GM23338 (cell line): ENCODE measurements around the gene IVD. TPM values are rescaled to one million over a fixed set of nuclear protein-coding genes. Genes with fewer than 3 reads are reported as not detected.

Experiments used
- ATAC-seq: fragments of 200-7000 bp; cut with Tn5 transposase; 3 replicates; pipeline ENCODE4 v1.9.1; 2020
- DNase-seq: peaks from one replicate; pipeline ENCODE4 v3.0.0-alpha.2; 2015; ENCODE audit warnings: low spot score
- H2AFZ ChIP-seq: fragments of 200-600 bp; sonication (generic); 2 replicates; pipeline ENCODE4 v1.8.0; 2016; ENCODE audit warnings: antibody characterized with exemption, mild to moderate bottlenecking, moderate library complexity
- H3F3A ChIP-seq: fragments of 200-600 bp; sonication (generic); replicated peaks from 2 replicates; pipeline ENCODE4 v1.8.0; 2017; ENCODE audit warnings: antibody characterized with exemption, mixed run types, low read depth
- H3K27ac ChIP-seq: fragments of 200-600 bp; sonication (generic); 2 replicates; pipeline ENCODE4 v1.6.1; 2016; ENCODE audit warnings: low read depth
- H3K27me3 ChIP-seq: fragments of 200-600 bp; sonication (generic); 2 replicates; pipeline ENCODE4 v1.8.0; 2016; ENCODE audit warnings: mild to moderate bottlenecking, mixed run types, moderate library complexity; ENCODE audit not compliant: insufficient read depth
- H3K36me3 ChIP-seq: fragments of 200-600 bp; sonication (generic); 2 replicates; pipeline ENCODE4 v1.8.0; 2016; ENCODE audit warnings: mild to moderate bottlenecking; ENCODE audit not compliant: insufficient read depth
- H3K4me1 ChIP-seq: fragments of 200-600 bp; sonication (generic); 2 replicates; pipeline ENCODE4 v1.8.0; 2016; ENCODE audit warnings: mild to moderate bottlenecking, moderate library complexity; ENCODE audit not compliant: insufficient read depth
- H3K4me2 ChIP-seq: fragments of 200-600 bp; sonication (generic); 2 replicates; pipeline ENCODE4 v1.7.1; 2017; ENCODE audit warnings: mixed run types
- H3K4me3 ChIP-seq: fragments of 200-600 bp; sonication (generic); 2 replicates; pipeline ENCODE4 v1.6.1; 2016; ENCODE audit warnings: mixed run types
- H3K79me2 ChIP-seq: fragments of 200-600 bp; sonication (generic); replicated peaks from 2 replicates; pipeline ENCODE4 v1.8.0; 2017; ENCODE audit warnings: mild to moderate bottlenecking; ENCODE audit not compliant: insufficient read depth
- H3K9me2 ChIP-seq: fragments of 200-600 bp; sonication (generic); 2 replicates; pipeline ENCODE4 v1.8.0; 2017; ENCODE audit not compliant: insufficient read depth
- H4K20me1 ChIP-seq: fragments of 200-600 bp; sonication (generic); replicated peaks from 2 replicates; pipeline ENCODE4 v1.8.0; 2017; ENCODE audit warnings: mild to moderate bottlenecking; ENCODE audit not compliant: insufficient read depth
- H3K27ac Mint-ChIP-seq: 2 replicates; pipeline ENCODE4 v1.8.0; 2020; ENCODE audit warnings: inconsistent platforms, mild to moderate bottlenecking, moderate library complexity, mixed read lengths
- H3K27me3 Mint-ChIP-seq: 3 replicates; pipeline ENCODE4 v1.8.0; 2022; ENCODE audit warnings: low read depth, mild to moderate bottlenecking, moderate library complexity, mixed read lengths, inconsistent platforms; ENCODE audit not compliant: insufficient read depth, poor library complexity
- H3K36me3 Mint-ChIP-seq: 3 replicates; pipeline ENCODE4 v1.8.0; 2021; ENCODE audit warnings: low read depth, mild to moderate bottlenecking, inconsistent platforms, moderate library complexity, mixed read lengths
- H3K4me1 Mint-ChIP-seq: 3 replicates; pipeline ENCODE4 v1.8.0; 2020; ENCODE audit warnings: mild to moderate bottlenecking, inconsistent platforms, mixed read lengths
- H3K4me3 Mint-ChIP-seq: 3 replicates; pipeline ENCODE4 v1.8.0; 2021; ENCODE audit warnings: moderate library complexity, mild to moderate bottlenecking, inconsistent platforms, mixed read lengths
- H3K9me3 Mint-ChIP-seq: 3 replicates; pipeline ENCODE4 v1.8.0; 2020; ENCODE audit warnings: moderate library complexity, mild to moderate bottlenecking, inconsistent platforms, mixed read lengths
- EZH2 ChIP-seq: fragments of 200-600 bp; sonication (generic); IDR thresholded peaks from one replicate; pipeline ENCODE4 v1.8.0; 2017; ENCODE audit warnings: antibody characterized with exemption, mild to moderate bottlenecking, low read depth; ENCODE audit not compliant: unreplicated experiment
- JUNB ChIP-seq: IDR thresholded peaks from one replicate; pipeline ENCODE4 v1.6.1; 2016; ENCODE audit warnings: antibody characterized with exemption; ENCODE audit not compliant: unreplicated experiment
- NANOG ChIP-seq: IDR thresholded peaks from 2 replicates; pipeline ENCODE4 v1.6.1; 2016; ENCODE audit warnings: antibody characterized with exemption, borderline replicate concordance
- POLR2AphosphoS5 ChIP-seq: IDR thresholded peaks from 2 replicates; pipeline ENCODE4 v1.6.1; 2016; ENCODE audit warnings: antibody characterized with exemption, low read depth
- polyA plus RNA-seq: library from polyadenylated mRNA; unstranded; fragments of >200 nt; fragmentation: Nextera tagmentation; extraction: Ambion mirVana; gene quantifications from 2 replicates; pipeline ENCODE4 v1.2.1, GENCODE V29; 2016
- total RNA-seq: library from RNA; depleted of rRNA; stranded (reverse); fragments of >200 nt; shearing (Covaris generic); gene quantifications from 2 replicates; pipeline ENCODE4 v1.2.3, GENCODE V29; 2014
- TF ChIP-seq, protein P1 (sequence below): IDR thresholded peaks from one replicate; pipeline ENCODE4 v1.6.1; 2018; ENCODE audit warnings: antibody characterized with exemption; ENCODE audit not compliant: unreplicated experiment
- TF ChIP-seq, protein P2 (sequence below): IDR thresholded peaks from 2 replicates; pipeline ENCODE4 v1.6.1; 2016; ENCODE audit warnings: antibody characterized with exemption
- TF ChIP-seq, protein P3 (sequence below), 2 experiments: fragments of 200-600 bp in 1 of 2; sonication (generic) in 1 of 2; conservative IDR thresholded peaks; 2 replicates each; pipeline versions ENCODE4 v1.5.1 to v1.6.1; 2016 to 2017; ENCODE audit warnings: antibody characterized with exemption in 2 of 2, low read depth in 2 of 2, mild to moderate bottlenecking in 2 of 2, moderate library complexity in 1 of 2

Gene IVD
- total and polyA plus RNA-seq, 2 experiments from 2014 or later = 54.1 to 75.4 TPM

DNA sequence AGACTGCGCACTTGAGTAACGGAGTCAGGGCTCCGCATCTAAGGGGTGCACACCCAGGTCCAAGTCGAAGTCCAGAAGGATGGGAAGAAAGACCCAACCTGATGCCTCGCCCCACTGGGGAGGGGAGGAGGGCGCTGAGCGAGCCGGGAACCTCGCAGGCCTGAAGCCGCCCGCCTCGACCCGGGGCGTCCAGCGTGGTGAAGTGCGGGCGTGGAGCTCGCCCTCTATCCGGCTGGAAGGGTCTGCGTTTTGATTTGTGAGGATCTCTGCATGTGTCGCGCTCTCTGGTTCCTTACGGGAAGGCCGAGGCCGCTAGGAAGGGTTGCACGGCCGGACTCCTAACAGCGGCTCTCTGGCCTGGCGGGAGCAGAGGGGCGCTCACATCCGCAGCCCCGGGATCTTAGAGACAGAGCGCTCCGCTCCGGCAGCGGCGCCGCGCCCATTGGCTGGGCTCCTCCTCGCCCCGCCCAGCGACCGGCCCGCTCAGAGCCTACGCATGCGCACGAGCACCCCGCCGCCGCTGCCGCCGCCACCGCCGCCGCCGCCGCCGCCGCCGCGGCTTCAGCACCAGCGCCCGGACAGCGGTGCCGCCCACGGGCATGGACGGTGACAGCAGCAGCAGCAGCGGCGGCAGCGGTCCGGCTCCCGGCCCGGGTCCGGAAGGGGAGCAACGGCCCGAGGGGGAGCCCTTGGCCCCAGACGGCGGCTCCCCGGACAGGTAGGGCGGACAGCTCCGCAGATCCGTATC is 47.7 kb upstream of the IVD start, which contains the start of gene DISP2:
TSS of gene DISP2 (plus strand) at position 497 of the 748 bp plus-strand sequence. CDS start at position 600, 103 bp downstream.
- peak within 1 kb of the TSS; percentile 98 for H2AFZ ChIP-seq
- H3K4me1 ChIP-seq = peaks cover 25% of the 10 kb centered on the region
- no peaks in the 10 kb centered on the region for H3K36me3 ChIP-seq
- ATAC-seq = peak; percentile 84
- Mint-ChIP-seq H3K4me3 (peak within 1 kb of the TSS; percentile 76), H3K27me3 (peaks cover 21% of the 10 kb centered on the region), H3K9me3 (peaks cover 3% of the 10 kb centered on the region; the same call in 2 of the 3 replicates), H3K36me3 (no peaks in the 10 kb centered on the region; the same call in 2 of the 3 replicates), H3K4me1 (peaks cover 34% of the 10 kb centered on the region), H3K27ac (no peak within 1 kb of the TSS)
- peak within 1 kb of the TSS; percentile 92 for H3K4me3 ChIP-seq
- H3F3A ChIP-seq = peaks cover 22% of the 10 kb centered on the region
- peak within 1 kb of the TSS; percentile 96 for H3K4me2 ChIP-seq
- no peaks in the 10 kb centered on the region for H4K20me1 ChIP-seq
- peaks cover 26% of the 10 kb centered on the region for H3K27me3 ChIP-seq
- TF ChIP-seq POLR2AphosphoS5 (peak; percentile 75), EZH2 (no peak), JUNB (no peak), NANOG (no peak)
- TF ChIP-seq, protein P1, sequence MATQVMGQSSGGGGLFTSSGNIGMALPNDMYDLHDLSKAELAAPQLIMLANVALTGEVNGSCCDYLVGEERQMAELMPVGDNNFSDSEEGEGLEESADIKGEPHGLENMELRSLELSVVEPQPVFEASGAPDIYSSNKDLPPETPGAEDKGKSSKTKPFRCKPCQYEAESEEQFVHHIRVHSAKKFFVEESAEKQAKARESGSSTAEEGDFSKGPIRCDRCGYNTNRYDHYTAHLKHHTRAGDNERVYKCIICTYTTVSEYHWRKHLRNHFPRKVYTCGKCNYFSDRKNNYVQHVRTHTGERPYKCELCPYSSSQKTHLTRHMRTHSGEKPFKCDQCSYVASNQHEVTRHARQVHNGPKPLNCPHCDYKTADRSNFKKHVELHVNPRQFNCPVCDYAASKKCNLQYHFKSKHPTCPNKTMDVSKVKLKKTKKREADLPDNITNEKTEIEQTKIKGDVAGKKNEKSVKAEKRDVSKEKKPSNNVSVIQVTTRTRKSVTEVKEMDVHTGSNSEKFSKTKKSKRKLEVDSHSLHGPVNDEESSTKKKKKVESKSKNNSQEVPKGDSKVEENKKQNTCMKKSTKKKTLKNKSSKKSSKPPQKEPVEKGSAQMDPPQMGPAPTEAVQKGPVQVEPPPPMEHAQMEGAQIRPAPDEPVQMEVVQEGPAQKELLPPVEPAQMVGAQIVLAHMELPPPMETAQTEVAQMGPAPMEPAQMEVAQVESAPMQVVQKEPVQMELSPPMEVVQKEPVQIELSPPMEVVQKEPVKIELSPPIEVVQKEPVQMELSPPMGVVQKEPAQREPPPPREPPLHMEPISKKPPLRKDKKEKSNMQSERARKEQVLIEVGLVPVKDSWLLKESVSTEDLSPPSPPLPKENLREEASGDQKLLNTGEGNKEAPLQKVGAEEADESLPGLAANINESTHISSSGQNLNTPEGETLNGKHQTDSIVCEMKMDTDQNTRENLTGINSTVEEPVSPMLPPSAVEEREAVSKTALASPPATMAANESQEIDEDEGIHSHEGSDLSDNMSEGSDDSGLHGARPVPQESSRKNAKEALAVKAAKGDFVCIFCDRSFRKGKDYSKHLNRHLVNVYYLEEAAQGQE = peak; percentile 75
- TF ChIP-seq, protein P2, sequence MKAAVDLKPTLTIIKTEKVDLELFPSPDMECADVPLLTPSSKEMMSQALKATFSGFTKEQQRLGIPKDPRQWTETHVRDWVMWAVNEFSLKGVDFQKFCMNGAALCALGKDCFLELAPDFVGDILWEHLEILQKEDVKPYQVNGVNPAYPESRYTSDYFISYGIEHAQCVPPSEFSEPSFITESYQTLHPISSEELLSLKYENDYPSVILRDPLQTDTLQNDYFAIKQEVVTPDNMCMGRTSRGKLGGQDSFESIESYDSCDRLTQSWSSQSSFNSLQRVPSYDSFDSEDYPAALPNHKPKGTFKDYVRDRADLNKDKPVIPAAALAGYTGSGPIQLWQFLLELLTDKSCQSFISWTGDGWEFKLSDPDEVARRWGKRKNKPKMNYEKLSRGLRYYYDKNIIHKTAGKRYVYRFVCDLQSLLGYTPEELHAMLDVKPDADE = no peak
- TF ChIP-seq, protein P3, sequence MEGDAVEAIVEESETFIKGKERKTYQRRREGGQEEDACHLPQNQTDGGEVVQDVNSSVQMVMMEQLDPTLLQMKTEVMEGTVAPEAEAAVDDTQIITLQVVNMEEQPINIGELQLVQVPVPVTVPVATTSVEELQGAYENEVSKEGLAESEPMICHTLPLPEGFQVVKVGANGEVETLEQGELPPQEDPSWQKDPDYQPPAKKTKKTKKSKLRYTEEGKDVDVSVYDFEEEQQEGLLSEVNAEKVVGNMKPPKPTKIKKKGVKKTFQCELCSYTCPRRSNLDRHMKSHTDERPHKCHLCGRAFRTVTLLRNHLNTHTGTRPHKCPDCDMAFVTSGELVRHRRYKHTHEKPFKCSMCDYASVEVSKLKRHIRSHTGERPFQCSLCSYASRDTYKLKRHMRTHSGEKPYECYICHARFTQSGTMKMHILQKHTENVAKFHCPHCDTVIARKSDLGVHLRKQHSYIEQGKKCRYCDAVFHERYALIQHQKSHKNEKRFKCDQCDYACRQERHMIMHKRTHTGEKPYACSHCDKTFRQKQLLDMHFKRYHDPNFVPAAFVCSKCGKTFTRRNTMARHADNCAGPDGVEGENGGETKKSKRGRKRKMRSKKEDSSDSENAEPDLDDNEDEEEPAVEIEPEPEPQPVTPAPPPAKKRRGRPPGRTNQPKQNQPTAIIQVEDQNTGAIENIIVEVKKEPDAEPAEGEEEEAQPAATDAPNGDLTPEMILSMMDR (conservative IDR thresholded peaks at IDR 0.05; ENCODE audit: low read depth in 2 of 2) = no peak
- peak; percentile 96 for DNase-seq
- no peaks in the 10 kb centered on the region for H3K79me2 ChIP-seq
- no peaks in the 10 kb centered on the region for H3K9me2 ChIP-seq
- no peak within 1 kb of the TSS for H3K27ac ChIP-seq
